ENCODE results near the gene PTH2R. TPM values are rescaled to one million over a fixed set of nuclear protein-coding genes. Genes with fewer than 3 reads are reported as not detected.
"Not testable (repeated sequence)": the region's sequence is repeated elsewhere in the genome, so short reads cannot be mapped to it uniquely, and the experiment has no call there.

Gene PTH2R
- total and polyA plus RNA-seq, 2 donors (not counting 1 experiment from before 2014, with no cell fraction given), result not detected

DNA sequence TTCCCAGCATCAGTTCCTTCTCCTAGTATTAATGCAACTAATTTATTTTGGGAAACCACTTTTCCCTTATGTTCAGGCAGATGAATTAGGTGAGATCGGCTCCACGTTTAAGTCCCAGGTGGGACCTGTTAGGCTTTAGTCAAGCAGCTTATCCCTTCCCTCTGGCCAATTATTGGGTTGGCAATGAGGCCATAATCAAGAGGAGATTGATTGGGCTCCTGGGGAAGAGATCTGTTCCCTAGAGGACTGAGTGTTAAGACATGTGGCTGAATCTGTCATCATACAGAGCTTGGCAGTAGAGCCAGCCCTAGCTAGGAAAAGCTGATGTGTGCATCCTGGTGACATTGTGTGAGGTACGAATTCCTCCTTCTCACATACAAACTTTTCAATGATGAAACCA, 104.4 kb downstream of the PTH2R start:
- Histone ChIP-seq H3K9me3 (ENCODE audit: control insufficient read depth, insufficient read depth, low read depth, low read length) (no peaks in the 10 kb centered on the region), H2AFZ (ENCODE audit: low read length) (no peak overlapping the region), H3K27ac (ENCODE audit: insufficient read depth, low read length) (no peak overlapping the region), H3K27me3 (ENCODE audit: control insufficient read depth, insufficient read depth, low read length) (no peaks in the 10 kb centered on the region), H3K4me2 (ENCODE audit: extremely low read depth, insufficient read depth, low read length) (no peak overlapping the region), H3K79me2 (ENCODE audit: control insufficient read depth, insufficient read depth, low read length) (no peaks in the 10 kb centered on the region), H4K20me1 (ENCODE audit: control insufficient read depth, extremely low read depth, insufficient read depth, low read length) (no peaks in the 10 kb centered on the region), H3K4me3 (replicated peaks in 1 of 4; ENCODE audit: control extremely low read depth in 1 of 4, insufficient read depth in 1 of 4, low read depth in 3 of 4, low read length in 4 of 4) (no peak overlapping the region), H3K9ac (ENCODE audit: insufficient read depth, low read length) (no peak overlapping the region), H3K4me1 (ENCODE audit: control insufficient read depth, extremely low read depth, insufficient read depth, low read length) (no peaks in the 10 kb centered on the region), H3K36me3 (ENCODE audit: control insufficient read depth, insufficient read depth, low read length) (no peaks in the 10 kb centered on the region)
- TF ChIP-seq, protein P1, sequence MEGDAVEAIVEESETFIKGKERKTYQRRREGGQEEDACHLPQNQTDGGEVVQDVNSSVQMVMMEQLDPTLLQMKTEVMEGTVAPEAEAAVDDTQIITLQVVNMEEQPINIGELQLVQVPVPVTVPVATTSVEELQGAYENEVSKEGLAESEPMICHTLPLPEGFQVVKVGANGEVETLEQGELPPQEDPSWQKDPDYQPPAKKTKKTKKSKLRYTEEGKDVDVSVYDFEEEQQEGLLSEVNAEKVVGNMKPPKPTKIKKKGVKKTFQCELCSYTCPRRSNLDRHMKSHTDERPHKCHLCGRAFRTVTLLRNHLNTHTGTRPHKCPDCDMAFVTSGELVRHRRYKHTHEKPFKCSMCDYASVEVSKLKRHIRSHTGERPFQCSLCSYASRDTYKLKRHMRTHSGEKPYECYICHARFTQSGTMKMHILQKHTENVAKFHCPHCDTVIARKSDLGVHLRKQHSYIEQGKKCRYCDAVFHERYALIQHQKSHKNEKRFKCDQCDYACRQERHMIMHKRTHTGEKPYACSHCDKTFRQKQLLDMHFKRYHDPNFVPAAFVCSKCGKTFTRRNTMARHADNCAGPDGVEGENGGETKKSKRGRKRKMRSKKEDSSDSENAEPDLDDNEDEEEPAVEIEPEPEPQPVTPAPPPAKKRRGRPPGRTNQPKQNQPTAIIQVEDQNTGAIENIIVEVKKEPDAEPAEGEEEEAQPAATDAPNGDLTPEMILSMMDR (conservative IDR thresholded peaks at IDR 0.05 in 1 of 2, IDR thresholded peaks at IDR 0.05 in 1 of 2; ENCODE audit: low read depth in 1 of 2, low read length in 2 of 2), result no peak
- no peak for TF ChIP-seq EZH2 (IDR thresholded peaks at IDR 0.05; ENCODE audit: low read length, missing control alignments)
- DNase-seq (ENCODE audit: low read depth in 2 of 2), result no peak

DNA sequence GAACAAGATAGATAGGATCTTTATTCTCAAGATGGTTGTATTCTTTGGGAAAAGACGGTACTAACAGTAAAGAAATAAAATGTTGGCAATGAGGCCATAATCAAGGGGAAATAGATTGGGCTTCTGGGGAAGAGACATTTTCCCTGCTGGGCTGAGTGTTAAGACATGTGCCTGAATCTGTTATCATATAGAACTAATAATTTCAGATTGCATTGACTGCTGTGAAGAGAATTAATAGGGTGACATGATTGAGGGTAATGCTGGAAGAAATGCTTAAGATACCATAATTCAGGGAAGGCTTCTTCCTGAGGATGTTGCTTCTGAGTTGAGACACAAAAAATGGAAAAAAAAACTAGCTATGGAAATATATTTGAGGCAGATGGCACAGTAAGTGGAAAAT, 105.0 kb downstream of the PTH2R start:
- Histone ChIP-seq H3K36me3 (ENCODE audit: control insufficient read depth, insufficient read depth, low read length) (no peaks in the 10 kb centered on the region), H3K4me2 (ENCODE audit: extremely low read depth, insufficient read depth, low read length) (no peak overlapping the region), H3K9me3 (ENCODE audit: control insufficient read depth, insufficient read depth, low read depth, low read length) (no peaks in the 10 kb centered on the region), H4K20me1 (ENCODE audit: control insufficient read depth, extremely low read depth, insufficient read depth, low read length) (no peaks in the 10 kb centered on the region), H3K27me3 (ENCODE audit: control insufficient read depth, insufficient read depth, low read length) (no peaks in the 10 kb centered on the region), H2AFZ (ENCODE audit: low read length) (no peak overlapping the region), H3K27ac (ENCODE audit: insufficient read depth, low read length) (no peak overlapping the region), H3K9ac (ENCODE audit: insufficient read depth, low read length) (no peak overlapping the region), H3K79me2 (ENCODE audit: control insufficient read depth, insufficient read depth, low read length) (no peaks in the 10 kb centered on the region), H3K4me3 (replicated peaks in 1 of 4; ENCODE audit: control extremely low read depth in 1 of 4, insufficient read depth in 1 of 4, low read depth in 3 of 4, low read length in 4 of 4) (no peak overlapping the region), H3K4me1 (ENCODE audit: control insufficient read depth, extremely low read depth, insufficient read depth, low read length) (no peaks in the 10 kb centered on the region)
- no peak for DNase-seq (ENCODE audit: low read depth in 2 of 2)
- TF ChIP-seq EZH2 (IDR thresholded peaks at IDR 0.05; ENCODE audit: low read length, missing control alignments), result no peak
- TF ChIP-seq, protein P1 (conservative IDR thresholded peaks at IDR 0.05 in 1 of 2, IDR thresholded peaks at IDR 0.05 in 1 of 2; ENCODE audit: low read depth in 1 of 2, low read length in 2 of 2), result no peak

DNA sequence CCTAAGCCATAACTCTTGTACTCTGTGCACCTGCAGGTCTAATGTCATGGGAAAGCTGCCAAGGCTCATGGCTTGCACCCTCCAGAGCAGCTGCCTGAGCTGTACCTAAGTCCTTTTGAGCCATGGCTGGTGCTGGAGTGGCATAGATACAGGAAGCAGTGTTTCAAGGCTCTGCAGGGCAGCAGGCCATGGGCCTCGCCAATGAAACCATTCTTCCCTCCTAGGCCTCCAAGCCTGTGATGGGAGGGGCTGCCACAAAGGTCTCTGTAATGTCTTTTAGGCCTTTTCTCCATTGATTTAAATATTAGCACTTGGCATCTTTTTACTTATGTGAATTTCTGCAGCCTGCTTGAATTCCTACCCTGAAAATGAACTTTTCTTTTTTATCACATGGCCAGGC, 108.5 kb downstream of the PTH2R start:
- Histone ChIP-seq H4K20me1 (ENCODE audit: control insufficient read depth, extremely low read depth, insufficient read depth, low read length) (no peaks in the 10 kb centered on the region), H3K4me3 (replicated peaks in 1 of 4; ENCODE audit: control extremely low read depth in 1 of 4, insufficient read depth in 1 of 4, low read depth in 3 of 4, low read length in 4 of 4) (no peak overlapping the region), H3K4me2 (ENCODE audit: extremely low read depth, insufficient read depth, low read length) (no peak overlapping the region), H3K4me1 (ENCODE audit: control insufficient read depth, extremely low read depth, insufficient read depth, low read length) (no peaks in the 10 kb centered on the region), H3K79me2 (ENCODE audit: control insufficient read depth, insufficient read depth, low read length) (no peaks in the 10 kb centered on the region), H2AFZ (ENCODE audit: low read length) (no peak overlapping the region), H3K27me3 (ENCODE audit: control insufficient read depth, insufficient read depth, low read length) (no peaks in the 10 kb centered on the region), H3K27ac (ENCODE audit: insufficient read depth, low read length) (no peak overlapping the region), H3K9ac (ENCODE audit: insufficient read depth, low read length) (no peak overlapping the region), H3K36me3 (ENCODE audit: control insufficient read depth, insufficient read depth, low read length) (no peaks in the 10 kb centered on the region), H3K9me3 (ENCODE audit: control insufficient read depth, insufficient read depth, low read depth, low read length) (no peaks in the 10 kb centered on the region)
- TF ChIP-seq, protein P1 (conservative IDR thresholded peaks at IDR 0.05 in 1 of 2, IDR thresholded peaks at IDR 0.05 in 1 of 2; ENCODE audit: low read depth in 1 of 2, low read length in 2 of 2), result no peak
- no peak for TF ChIP-seq EZH2 (IDR thresholded peaks at IDR 0.05; ENCODE audit: low read length, missing control alignments)
- DNase-seq (ENCODE audit: low read depth in 2 of 2), result no peak

DNA sequence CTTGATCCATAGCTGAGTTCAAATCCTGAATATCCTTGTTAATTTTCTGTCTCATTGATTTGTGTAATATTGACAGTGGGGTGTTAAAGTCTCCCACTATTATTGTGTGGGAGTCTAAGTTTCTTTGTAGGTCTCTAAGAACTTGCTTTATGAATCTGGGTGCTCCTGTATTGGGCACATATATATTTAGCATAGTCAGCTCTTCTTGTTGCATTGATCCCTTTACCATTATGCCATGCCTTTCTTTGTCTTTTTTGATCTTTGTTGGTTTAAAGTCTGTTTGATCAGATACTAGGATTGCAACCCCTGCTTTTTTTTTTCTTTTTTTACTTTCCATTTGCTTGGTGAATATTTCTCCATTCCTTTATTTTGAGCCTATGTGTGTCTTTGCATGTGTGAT, 116.5 kb downstream of the PTH2R start:
- not testable (repeated sequence) for H4K20me1 ChIP-seq (ENCODE audit: control insufficient read depth, extremely low read depth, insufficient read depth, low read length); H3K4me3 ChIP-seq (replicated peaks in 1 of 4; ENCODE audit: control extremely low read depth in 1 of 4, insufficient read depth in 1 of 4, low read depth in 3 of 4, low read length in 4 of 4); H3K36me3 ChIP-seq (ENCODE audit: control insufficient read depth, insufficient read depth, low read length); H2AFZ ChIP-seq (ENCODE audit: low read length); H3K9ac ChIP-seq (ENCODE audit: insufficient read depth, low read length); H3K4me2 ChIP-seq (ENCODE audit: extremely low read depth, insufficient read depth, low read length); H3K27me3 ChIP-seq (ENCODE audit: control insufficient read depth, insufficient read depth, low read length); DNase-seq (ENCODE audit: low read depth in 2 of 2); H3K27ac ChIP-seq (ENCODE audit: insufficient read depth, low read length); H3K79me2 ChIP-seq (ENCODE audit: control insufficient read depth, insufficient read depth, low read length); H3K4me1 ChIP-seq (ENCODE audit: control insufficient read depth, extremely low read depth, insufficient read depth, low read length); H3K9me3 ChIP-seq (ENCODE audit: control insufficient read depth, insufficient read depth, low read depth, low read length)

DNA sequence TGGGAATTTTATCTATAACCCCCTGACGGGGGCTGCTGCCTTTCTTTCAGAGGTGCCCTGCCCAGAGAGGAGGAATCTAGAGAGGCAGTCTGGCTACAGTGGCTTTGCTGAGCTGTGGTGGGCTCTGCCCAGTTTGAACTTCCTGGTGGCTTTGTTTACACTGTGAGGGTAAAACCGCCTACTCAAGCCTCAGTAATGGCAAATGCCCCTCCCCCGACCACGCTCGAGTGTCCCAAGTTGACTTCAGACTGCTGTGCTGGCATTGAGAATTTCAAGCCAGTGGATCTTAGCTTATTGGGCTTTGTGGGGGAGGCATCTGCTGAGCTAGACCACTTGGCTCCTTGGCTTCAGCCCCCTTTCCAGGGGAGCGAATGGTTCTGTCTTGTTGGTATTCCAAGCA, 118.6 kb downstream of the PTH2R start:
- not testable (repeated sequence) for H3K4me1 ChIP-seq (ENCODE audit: control insufficient read depth, extremely low read depth, insufficient read depth, low read length); H3K36me3 ChIP-seq (ENCODE audit: control insufficient read depth, insufficient read depth, low read length); H3K4me2 ChIP-seq (ENCODE audit: extremely low read depth, insufficient read depth, low read length); H3K27me3 ChIP-seq (ENCODE audit: control insufficient read depth, insufficient read depth, low read length); H2AFZ ChIP-seq (ENCODE audit: low read length); H3K79me2 ChIP-seq (ENCODE audit: control insufficient read depth, insufficient read depth, low read length); H3K9me3 ChIP-seq (ENCODE audit: control insufficient read depth, insufficient read depth, low read depth, low read length); H3K4me3 ChIP-seq (replicated peaks in 1 of 4; ENCODE audit: control extremely low read depth in 1 of 4, insufficient read depth in 1 of 4, low read depth in 3 of 4, low read length in 4 of 4); H3K9ac ChIP-seq (ENCODE audit: insufficient read depth, low read length); H4K20me1 ChIP-seq (ENCODE audit: control insufficient read depth, extremely low read depth, insufficient read depth, low read length); DNase-seq (ENCODE audit: low read depth in 2 of 2); H3K27ac ChIP-seq (ENCODE audit: insufficient read depth, low read length)
